Measurements from ENCODE around the gene PLXNA2. TPM values are rescaled to one million over a fixed set of nuclear protein-coding genes. Genes with fewer than 3 reads are reported as not detected.

PLXNA2 gene
- total RNA-seq, 2 donors from 2014 or later = 7.3 to 8.9 TPM

DNA sequence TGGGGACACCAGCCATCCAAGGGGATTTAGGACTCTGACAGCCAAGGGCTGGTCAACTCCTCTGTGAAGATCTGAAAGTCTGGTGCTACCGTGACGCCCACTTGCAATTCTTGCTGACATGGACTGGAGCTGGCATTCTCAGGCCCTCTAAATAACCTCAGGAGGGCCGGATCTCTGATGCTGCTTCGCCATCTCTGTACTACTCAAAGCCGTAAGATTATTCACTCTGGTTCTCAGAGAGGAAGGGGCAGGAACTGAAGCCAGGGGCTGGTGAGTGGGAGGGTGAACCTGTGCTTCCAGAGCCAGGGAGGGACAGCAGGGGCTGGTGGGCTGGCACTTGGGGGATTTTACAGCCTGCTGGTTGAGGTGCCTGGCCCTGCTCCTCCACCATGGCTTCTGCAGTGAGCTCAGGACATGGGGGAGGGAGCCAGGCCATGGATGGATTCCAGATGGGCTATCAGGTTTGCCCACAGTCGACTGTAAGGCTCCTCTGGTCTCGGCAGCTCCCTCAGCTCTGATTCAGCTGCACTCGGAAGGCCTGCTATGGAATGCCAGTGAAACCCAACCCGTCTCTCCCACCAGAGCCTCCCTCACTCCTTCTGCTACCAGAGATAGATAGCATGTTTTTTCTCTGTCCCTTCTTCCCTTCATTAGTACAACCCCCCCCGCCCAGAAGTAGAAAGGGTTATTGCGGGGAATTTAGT lies 84.5 kb downstream of the PLXNA2 start:
- DNase-seq (ENCODE audit: low spot score) = no peak
- intact Hi-C loops (cut with DNase I) = loop anchor here (5.0 kb wide), 1 partner anchor 73 kb away; no protein-coding TSS in a partner anchor
- H3K27ac ChIP-seq = peak overlapping the region; percentile 44 to 49
- no peaks in the 10 kb centered on the region for H3K36me3 ChIP-seq
- no peaks in the 10 kb centered on the region for H3K4me1 ChIP-seq (replicated peaks)
- TF ChIP-seq, protein P1, sequence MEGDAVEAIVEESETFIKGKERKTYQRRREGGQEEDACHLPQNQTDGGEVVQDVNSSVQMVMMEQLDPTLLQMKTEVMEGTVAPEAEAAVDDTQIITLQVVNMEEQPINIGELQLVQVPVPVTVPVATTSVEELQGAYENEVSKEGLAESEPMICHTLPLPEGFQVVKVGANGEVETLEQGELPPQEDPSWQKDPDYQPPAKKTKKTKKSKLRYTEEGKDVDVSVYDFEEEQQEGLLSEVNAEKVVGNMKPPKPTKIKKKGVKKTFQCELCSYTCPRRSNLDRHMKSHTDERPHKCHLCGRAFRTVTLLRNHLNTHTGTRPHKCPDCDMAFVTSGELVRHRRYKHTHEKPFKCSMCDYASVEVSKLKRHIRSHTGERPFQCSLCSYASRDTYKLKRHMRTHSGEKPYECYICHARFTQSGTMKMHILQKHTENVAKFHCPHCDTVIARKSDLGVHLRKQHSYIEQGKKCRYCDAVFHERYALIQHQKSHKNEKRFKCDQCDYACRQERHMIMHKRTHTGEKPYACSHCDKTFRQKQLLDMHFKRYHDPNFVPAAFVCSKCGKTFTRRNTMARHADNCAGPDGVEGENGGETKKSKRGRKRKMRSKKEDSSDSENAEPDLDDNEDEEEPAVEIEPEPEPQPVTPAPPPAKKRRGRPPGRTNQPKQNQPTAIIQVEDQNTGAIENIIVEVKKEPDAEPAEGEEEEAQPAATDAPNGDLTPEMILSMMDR (IDR thresholded peaks at IDR 0.05) = no peak
- TF ChIP-seq POLR2A (IDR thresholded peaks at IDR 0.05) = no peak
- no peak for TF ChIP-seq POLR2AphosphoS5 (IDR thresholded peaks at IDR 0.05)
- 62% methylated on average over 11 of the region's 11 CpGs for WGBS
- H3K27me3 ChIP-seq (replicated peaks; ENCODE audit: insufficient read depth) = no peaks in the 10 kb centered on the region
- no peaks in the 10 kb centered on the region for H3K9me3 ChIP-seq
- H3K4me3 ChIP-seq = no peak overlapping the region

DNA sequence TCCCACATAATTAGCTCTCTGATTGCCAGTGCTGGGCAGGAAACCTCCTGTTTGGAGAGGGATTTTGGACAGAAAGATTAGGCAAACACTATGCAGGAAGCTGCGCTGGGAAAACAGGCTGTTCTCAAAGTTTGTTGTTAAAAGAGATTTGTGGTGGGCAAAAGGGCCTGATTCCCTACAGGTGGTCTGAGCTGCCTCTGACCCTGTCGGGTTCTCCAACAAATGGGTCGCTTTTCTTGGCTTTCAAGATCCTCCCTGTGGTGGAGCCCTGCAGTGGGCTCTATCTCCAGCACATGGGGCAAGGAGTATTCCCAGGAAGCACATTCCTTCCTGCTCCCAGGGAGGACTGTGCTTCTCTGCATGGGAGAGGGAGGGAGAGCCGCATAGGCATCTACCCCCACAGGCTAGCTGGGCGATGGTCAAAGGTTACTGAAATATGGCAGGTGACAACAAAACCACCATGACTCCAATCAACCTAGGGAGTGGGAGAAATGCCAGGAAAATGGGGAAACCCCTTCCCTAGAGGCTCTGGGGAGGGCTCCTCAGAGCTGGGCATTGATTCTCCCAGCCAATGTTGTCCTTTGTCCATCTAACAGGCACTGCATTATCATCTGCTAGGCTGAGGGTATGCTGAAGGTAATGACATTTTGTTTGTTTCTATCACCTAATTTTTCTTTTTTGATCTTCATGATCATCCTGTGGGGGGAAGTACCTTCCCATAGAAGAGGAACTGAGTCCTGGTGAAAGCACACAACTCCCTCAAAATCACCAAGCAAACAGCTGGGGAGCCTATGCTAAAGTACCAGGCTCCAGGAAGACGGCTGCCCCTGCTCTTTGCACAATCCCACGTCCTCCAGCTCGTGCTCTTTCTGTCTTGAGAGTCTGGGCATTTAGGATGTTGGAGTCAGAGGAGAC lies 85.3 kb downstream of the PLXNA2 start:
- no peaks in the 10 kb centered on the region for H3K27me3 ChIP-seq (replicated peaks; ENCODE audit: insufficient read depth)
- no peaks in the 10 kb centered on the region for H3K9me3 ChIP-seq
- TF ChIP-seq POLR2AphosphoS5 (IDR thresholded peaks at IDR 0.05) = no peak
- TF ChIP-seq, protein P1 (IDR thresholded peaks at IDR 0.05) = no peak
- no peak for TF ChIP-seq POLR2A (IDR thresholded peaks at IDR 0.05)
- intact Hi-C loops (cut with DNase I) = loop anchor here (5.0 kb wide), 1 partner anchor 73 kb away; no protein-coding TSS in a partner anchor
- DNase-seq (ENCODE audit: low spot score) = no peak
- H3K4me1 ChIP-seq (replicated peaks) = no peaks in the 10 kb centered on the region
- WGBS = 62% methylated on average over 8 of the region's 8 CpGs
- no peaks in the 10 kb centered on the region for H3K36me3 ChIP-seq
- no peak overlapping the region for H3K4me3 ChIP-seq
- peak overlapping the region; percentile 44 to 49 for H3K27ac ChIP-seq

DNA sequence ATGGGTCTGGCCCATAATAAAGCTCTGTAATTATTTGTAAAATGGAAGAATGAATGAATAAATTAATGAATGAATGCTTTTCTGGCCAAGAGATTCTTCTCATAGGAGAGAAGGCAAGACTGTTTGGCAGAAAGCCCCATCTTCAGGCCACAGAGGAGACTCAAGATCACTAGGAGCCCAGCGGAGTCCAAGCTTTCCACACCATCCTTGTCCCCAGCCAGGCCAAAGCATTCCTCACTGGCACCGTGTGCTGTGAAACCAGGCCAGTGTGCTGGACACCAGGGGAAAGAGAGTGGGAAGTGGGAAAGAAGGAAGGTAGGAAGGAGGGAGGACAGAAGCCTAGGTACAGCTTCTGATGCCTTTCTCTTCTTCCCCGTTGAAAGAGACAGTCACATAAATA lies 86.4 kb downstream of the PLXNA2 start:
- Histone ChIP-seq H3K27ac (no peak overlapping the region), H3K36me3 (no peaks in the 10 kb centered on the region), H3K4me1 (replicated peaks) (no peaks in the 10 kb centered on the region), H3K27me3 (replicated peaks; ENCODE audit: insufficient read depth) (no peaks in the 10 kb centered on the region), H3K9me3 (no peaks in the 10 kb centered on the region), H3K4me3 (no peak overlapping the region)
- intact Hi-C loops (cut with DNase I) = loop anchor here (5.0 kb wide), 1 partner anchor 75 kb away; no protein-coding TSS in a partner anchor
- 77% methylated on average over 3 of the region's 3 CpGs for WGBS
- DNase-seq (ENCODE audit: low spot score) = no peak
- TF ChIP-seq, protein P1 (IDR thresholded peaks at IDR 0.05) = no peak
- no peak for TF ChIP-seq POLR2AphosphoS5 (IDR thresholded peaks at IDR 0.05)
- no peak for TF ChIP-seq POLR2A (IDR thresholded peaks at IDR 0.05)

DNA sequence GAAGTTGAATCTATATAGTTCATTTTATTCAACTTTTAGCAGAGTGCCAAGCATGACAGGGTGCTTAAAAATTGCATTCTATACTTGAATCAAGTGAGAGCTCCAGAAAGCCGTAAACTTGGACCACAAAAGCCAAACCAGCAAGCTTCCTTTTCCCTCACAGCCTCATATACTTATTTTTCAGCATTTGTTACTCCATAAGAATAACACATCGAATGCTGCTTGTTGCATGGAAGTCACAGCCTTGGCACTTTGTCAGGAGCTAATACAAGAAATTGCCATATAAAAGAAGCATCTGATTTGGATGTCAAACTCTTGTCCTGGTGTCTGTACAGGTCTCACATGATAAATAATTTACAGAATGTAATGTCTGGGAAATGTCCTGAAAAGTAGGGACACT lies 87.4 kb downstream of the PLXNA2 start:
- Histone ChIP-seq H3K27ac (no peak overlapping the region), H3K9me3 (no peaks in the 10 kb centered on the region), H3K4me3 (no peak overlapping the region), H3K27me3 (replicated peaks; ENCODE audit: insufficient read depth) (no peaks in the 10 kb centered on the region), H3K4me1 (replicated peaks) (no peaks in the 10 kb centered on the region), H3K36me3 (no peaks in the 10 kb centered on the region)
- 68% methylated on average over 2 of the region's 2 CpGs for WGBS
- no peak for DNase-seq (ENCODE audit: low spot score)
- no peak for TF ChIP-seq POLR2AphosphoS5 (IDR thresholded peaks at IDR 0.05)
- TF ChIP-seq, protein P1 (IDR thresholded peaks at IDR 0.05) = no peak
- TF ChIP-seq POLR2A (IDR thresholded peaks at IDR 0.05) = no peak
- intact Hi-C loops (cut with DNase I) = loop anchor here (5.0 kb wide), 1 partner anchor 76 kb away; no protein-coding TSS in a partner anchor
